NCI-H2171 (cell line): ENCODE results near the gene HOXC6.
"Not testable (repeated sequence)": the region's sequence is repeated elsewhere in the genome, so short reads cannot be mapped to it uniquely, and the experiment has no call there.

Source experiments
- DNase-seq: peaks from one replicate; lab custom pipeline; 2025; lab: John Stamatoyannopoulos, UW

Gene HOXC6

GRCh38 chr12:54030442-54030801 lies 2.2 kb downstream of the HOXC6 start:
- no peak for DNase-seq

- DNase-seq: no peak
Measured at GRCh38 chr12:54030889-54031471, 2.7 kb downstream of the HOXC6 start.

GRCh38 chr12:54031480-54031879 lies 3.2 kb downstream of the HOXC6 start:
- DNase-seq: no peak

DNA sequence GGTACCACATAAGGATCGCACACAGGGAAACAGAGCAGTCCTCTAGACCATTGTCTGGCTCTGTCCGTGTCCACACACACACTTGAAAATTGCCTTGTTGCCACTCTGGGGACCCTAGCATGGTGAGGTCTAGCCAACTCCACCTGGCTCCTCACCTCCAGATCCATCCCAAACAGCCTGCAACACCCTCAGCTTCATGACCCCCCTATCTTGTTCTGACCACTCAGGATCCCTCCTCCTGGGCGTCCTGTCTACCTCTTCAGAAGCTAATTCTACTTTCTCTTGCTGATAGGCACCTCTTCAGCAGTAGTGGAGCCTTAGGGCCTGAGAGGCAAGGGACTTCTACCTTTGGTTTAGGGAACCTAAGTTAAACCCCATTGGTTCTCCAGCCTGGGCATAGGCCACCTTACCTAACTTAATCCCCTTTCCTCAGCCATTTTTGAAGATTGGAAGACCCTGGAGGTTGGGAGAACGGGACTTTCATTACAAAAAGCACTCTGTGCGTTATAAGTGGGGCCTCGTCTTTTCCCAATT lies 3.9 kb downstream of the HOXC6 start:
- DNase-seq: no peak

DNA sequence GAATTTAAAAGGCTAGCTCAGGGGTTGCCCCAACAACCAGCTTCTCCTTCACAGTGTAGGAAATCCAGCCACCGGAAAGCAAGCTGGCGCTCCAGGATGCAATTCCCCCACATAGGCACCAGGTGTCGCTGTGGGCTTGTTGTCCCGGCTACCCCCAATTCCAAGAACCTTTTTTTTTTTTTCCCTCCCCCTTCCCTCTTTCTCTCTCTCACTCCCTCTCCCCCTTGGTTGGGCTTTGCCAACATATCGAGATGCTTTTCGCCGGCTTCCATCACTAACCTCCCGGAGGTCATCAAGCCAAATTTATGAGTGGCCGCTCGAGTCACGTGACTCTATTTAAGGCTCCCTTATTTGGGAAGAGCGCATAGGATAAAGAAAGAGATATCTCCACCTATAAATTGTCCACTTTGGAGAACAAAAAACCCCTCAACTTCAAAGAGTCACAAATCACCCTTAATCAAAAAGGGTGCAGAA lies 4.4 kb downstream of the HOXC6 start, which contains the start of gene HOXC5:
TSS of gene HOXC5 (plus strand) at position 424 of the 474 bp plus-strand sequence. CDS start 73 bp downstream, outside the sequence.
- DNase-seq: peak; percentile 91

DNA sequence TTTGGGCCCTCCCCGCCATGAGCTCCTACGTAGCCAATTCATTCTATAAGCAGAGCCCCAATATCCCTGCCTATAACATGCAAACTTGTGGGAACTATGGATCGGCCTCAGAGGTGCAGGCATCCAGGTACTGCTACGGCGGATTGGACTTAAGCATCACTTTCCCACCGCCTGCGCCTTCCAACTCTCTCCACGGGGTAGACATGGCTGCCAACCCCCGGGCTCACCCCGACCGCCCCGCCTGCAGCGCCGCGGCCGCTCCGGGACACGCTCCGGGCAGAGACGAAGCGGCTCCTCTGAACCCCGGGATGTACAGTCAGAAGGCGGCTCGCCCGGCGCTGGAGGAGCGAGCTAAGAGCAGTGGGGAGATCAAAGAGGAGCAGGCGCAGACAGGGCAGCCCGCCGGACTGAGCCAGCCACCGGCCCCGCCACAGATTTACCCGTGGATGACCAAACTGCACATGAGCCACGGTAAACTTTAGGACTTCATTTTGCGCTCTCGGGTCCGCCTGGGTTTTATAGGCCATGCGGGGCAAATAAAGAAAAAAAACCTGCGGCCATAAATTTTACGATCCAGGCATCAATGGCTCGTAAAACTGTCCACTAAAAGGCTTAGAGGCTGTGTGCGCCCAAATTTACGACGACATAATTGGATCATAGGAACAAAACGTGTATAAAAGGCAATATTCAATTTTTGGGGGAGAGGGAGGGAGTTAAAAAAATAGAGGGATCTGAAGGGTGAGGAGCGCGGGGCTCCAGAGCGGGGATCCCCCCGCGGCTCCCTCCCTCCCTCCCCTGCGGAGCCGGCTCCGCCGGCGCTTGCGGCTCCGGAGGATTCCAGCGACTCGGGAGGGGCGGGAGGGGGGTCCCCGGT lies 5.1 kb downstream of the HOXC6 start:
- peak; percentile 40 for DNase-seq

- DNase-seq: no peak
Measured at GRCh38 chr12:54033980-54034784, 5.9 kb downstream of the HOXC6 start.

DNA sequence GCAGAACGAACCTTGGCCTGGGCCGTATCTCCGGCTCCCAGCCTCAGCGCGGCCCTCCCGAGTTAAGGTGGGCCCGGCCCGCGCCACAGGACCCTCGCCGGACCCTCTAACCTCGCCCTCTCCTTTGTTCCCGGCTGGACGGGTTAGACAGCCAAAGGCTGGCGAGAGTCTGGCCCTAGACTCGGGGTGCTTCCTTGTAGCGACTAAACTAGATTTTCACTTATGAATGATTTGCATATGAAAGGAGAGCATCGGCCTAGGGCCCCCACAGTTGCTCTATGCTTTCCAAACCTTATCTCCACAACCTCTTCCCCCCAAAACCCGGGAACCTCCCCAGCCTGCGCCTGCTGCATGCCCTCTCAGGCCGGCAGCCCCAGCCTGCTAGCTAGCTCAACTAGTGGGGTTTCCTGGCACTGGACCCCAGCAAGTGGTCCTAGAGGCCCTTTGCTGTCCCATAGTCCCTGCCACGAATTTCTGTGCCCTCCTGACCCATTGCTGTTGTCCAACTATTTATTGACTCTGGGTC lies 6.6 kb downstream of the HOXC6 start:
- no peak for DNase-seq

DNA sequence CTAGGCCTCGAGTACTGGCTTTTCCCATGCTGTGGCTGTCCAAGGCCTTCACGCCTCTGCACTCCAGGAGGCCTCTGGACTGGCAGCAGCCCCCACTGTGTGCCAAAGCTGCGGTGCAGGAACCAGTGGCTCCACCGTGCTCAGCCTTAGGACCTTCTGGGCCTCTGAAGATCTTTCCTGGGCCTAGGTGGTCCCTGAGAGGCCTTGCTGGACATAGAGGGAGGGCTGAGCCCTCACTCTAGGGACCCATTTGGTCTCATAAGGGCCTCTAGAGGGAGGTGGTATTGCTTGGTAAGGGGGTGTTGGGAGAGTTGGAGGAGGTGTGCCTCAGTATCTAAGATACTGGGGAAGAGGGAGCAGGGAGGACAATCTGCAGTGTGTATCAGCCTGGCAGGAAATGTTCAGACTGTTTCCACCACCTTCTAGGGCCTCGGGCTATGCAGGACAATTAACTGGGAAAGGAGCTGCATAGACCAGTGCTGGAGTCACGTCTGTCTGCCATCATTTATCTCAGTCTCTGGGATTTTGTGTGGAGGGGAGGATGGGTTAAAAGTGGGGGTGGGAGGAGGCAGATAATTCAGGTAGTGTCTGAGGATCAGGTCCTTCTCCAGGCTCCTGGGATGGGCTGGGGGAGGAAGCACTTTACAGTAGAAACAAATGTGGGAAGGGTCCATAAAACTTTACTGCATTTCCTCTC lies 7.5 kb downstream of the HOXC6 start:
- no peak for DNase-seq

GRCh38 chr12:54036620-54037359 lies 8.6 kb downstream of the HOXC6 start:
- no peak for DNase-seq

- DNase-seq: no peak
Measured at GRCh38 chr12:54037360-54038283, 9.4 kb downstream of the HOXC6 start.

DNA sequence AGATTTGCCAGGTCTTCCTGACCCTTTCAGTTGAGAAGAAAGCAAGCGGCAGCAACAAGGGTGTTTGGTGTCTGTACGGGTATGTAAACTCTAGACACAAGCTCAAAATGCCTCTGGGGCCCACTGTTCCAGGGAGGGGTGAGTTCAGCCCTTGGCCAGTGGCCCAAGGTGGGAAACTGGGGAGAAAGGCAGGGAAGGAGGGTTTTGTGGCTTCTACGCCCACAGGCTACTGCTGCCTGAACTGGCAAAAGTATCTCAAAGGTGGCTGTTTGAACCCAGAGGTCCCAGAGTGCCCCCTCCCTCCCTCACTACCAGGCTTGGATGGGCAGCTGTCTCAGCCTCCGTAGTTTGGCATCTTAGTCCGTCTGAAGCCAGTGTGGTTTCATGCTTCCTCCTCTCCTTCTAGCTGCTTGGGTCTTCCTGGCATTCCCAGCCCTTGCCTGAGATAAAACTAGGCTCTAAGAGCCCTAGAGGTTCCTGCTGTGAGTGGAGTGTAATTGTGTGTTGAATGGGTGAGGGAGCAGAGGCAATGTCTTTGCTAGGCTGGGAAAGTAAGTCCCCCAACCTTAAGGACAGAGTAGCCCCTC lies 10.1 kb downstream of the HOXC6 start:
- DNase-seq: no peak

DNA sequence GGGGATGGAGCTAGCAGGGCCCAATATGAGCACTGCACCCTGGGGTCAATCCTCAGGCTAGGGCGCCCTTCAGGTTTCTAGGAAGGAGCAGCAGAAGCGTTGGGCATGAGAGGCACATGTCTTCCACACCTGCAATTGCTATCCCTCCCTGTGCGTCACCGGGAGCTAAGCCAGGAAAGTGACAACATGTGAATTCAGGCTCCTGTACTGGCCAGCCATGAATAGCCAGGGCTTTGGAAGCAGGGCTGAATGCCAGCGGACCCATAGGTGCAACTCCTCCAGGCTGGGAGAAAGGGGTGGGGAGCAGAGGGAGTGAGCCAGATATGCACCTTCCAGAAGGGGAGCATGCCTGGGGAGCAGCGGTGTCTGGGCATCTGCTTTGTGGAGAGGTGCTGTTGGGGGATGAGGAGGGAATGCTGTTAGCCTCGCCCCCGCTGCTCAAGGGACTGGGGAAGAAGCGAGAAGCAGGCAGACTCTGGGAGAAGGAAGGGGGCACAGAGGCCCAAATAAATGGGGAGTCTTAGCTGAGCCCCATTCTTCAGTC lies 10.7 kb downstream of the HOXC6 start:
- no peak for DNase-seq

DNA sequence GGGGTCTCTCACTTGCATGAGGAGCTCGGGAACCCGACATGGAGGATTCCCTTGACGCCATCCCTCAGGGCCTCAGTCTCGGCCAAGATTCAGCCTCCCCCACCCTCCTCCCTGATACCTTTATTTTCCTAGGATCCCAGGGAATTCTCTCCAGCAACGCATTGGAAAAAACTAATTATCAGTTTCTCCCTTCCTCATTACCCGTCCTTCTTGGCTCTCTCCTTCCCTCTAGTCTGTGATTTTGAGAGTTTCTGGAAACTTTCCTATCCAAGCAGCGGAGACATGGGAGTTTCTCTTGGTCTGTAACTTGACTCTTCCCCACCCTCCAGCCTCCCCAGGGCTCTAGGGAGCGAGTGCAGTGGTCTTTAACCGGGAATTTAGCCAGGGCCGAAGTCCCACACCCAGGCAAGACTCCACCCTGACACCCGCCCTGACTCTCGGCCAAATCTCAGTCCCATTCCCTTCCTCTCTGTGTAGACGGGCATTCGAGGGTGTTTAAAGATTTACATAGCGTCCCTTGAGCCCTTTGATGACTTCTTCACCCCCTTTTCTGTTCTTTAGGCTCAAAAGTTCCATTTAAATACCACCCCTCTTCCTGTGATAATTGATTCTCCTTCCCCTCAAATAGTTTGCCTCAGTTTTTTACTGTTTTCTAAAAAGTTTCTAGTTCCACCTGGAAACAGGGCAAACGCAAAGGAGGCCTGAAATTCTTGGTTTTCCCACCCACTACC lies 11.3 kb downstream of the HOXC6 start:
- no peak for DNase-seq

- DNase-seq: no peak
Measured at GRCh38 chr12:54040148-54040494, 11.9 kb downstream of the HOXC6 start.

GRCh38 chr12:54040648-54041047 lies 12.4 kb downstream of the HOXC6 start:
- DNase-seq: no peak

GRCh38 chr12:54041097-54041690 lies 13.0 kb downstream of the HOXC6 start:
- DNase-seq: no peak

DNA sequence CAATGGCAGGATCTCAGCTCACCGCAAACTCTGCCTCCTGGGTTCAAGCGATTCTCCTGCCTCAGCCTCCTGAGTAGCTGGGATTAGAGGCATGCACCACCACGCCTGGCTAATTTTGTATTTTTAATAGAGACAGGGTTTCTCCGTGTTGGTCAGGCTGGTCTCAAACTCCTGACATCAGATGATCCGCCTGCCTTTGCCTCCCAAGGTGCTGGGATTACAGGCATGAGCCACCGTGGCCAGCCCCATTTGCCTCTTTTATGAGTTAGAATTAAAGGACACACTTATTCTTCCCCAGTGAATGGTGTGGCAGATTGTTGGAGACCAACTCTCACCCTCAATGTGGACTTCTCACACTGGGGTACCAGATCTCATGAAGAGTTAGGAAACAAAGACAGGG lies 13.8 kb downstream of the HOXC6 start:
- not testable (repeated sequence) for DNase-seq
